GM04503 (cell line): ENCODE data around the gene ARPC4.

Experiments
- DNase-seq: peaks from one replicate; pipeline ENCODE4 v3.0.0-alpha.2; 2012; ENCODE audit warnings: low read depth

Gene ARPC4

DNA sequence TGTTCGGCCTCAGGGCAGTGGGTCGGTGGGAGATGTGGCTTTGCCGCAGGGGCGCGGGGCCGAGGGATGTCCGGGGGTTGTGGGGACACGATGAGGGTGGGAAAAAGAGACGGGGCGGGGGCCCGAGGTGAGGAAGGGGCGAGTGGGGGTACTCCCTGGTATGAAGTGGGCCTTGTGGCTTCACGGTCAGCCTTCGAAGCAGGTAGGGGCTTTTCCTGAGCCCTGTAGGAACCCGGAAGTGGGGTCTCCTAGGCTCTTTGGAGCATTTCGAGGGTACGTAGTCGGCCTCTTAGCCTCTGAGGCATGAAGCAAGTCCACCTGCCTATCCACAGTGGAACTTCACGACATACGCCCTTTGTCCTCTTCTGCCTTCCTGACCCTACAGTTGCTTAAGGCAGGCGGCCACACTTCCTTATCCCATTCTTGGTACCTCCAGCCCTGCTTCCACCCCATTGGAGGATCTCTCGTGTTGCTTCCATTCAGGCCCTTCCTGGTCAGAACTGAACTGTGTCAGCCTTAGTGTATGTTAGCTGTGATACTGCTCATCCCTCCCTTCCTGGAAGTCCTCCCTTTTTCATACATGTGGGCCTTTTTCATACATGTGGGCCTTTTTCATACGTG is 389 bp downstream of the ARPC4 start:
- DNase-seq = no peak

DNA sequence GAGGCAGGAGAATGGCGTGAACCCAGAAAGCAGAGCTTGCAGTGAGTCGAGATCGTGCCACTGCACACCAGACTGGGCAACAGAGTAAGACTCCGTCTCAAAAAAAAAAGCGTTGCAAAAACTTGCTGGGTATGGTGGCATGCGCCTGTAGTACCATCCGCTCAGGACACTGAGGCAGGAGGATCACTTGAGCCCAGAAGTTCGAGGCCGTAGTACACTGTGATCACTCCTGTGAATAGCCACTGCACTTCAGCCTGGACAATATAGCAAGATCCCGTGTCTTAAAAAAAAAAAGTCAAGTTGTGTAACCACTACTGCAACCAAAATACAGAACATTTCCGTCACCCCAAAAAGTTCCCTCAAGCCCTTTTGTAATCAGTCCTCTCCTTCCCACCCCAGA is 1.5 kb downstream of the ARPC4 start:
- DNase-seq = no peak

DNA sequence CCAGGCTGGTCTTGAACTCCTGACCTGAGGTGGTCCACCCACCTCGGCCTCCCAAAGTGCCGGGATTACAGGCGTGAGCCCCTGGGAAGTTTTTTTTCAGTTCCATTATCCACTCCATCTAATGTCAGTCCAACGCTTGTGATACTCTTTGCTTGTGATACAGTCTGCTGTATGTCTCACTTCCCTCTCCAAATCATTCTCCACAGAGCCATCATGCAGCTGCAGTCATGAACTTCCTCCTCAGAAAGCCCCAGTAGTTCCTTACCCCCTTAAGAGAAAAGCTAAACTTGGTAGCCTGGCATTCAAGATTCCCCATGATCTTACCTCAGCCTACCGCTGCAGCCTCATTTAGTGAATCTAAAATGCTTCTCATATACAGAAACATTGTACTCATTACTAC is 2.3 kb downstream of the ARPC4 start:
- no peak for DNase-seq

DNA sequence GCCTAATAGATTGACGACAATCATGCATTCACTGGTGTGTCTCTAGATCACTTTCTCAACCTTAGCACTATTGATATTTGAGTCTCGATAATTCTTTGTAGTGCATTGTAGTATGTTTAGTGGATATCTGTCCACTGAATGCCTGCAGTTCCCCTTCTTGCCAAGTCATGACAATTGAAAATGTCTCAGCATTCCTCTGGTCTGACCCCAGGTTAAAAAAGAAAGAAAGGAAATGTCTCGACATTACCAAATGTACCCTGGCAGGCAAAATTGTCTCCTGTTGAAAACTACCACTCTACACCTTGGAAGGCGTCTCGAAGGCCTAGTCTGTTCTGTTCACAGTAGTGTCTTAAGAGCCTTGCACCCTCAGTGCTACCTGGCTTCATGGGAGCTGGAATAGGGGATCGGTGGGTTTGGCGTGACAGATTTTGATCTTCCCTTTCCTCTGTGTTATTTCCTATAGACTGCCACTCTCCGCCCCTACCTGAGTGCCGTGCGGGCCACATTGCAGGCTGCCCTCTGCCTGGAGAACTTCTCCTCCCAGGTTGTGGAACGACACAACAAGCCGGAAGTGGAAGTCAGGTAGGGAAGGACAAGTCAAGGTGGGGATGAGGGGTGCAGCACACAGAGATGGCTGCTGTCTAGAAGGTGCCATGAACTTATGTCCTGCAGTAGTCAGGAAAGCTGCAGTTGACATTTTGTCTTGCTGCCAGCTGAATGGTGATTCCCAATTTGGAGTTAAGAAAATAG is 4.5 kb downstream of the ARPC4 start:
- DNase-seq = no peak

DNA sequence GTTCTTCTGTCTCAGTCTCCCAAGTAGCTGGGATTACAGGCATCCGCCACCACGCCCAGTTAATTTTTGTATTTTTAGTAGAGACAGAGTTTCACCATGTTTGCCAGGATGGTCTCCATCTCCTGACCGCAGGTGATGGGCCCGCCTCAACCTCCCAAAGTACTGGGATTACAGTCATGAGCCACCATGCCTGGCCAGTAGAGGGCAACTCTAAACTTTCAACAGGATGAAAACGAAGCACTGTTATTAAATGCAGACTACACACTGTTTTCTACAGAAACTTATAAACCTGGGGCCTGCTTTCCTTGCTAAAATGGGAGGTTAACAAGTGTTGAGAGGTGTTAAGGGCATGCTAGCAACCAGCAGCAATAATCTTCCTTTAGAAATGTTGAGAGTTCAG is 7.6 kb downstream of the ARPC4 start:
- no peak for DNase-seq

DNA sequence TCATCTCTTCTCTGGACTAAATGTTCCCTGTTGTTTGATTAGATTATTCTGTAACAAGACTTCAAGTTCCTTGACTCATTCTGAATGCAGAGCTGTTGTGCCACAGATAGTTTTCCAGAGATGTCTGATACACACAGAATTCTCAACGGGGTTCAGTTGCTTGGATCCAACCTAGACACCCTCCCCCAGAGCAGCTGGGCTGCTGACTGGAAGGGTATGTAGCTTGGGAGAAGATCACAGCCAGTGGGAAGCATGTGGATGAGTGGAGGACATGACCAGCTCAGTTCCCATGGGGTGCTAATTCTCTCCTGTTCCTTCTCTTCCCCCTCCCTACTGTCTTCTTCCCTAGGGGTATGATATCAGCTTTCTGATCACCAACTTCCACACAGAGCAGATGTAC is 10.6 kb downstream of the ARPC4 start:
- DNase-seq = no peak

DNA sequence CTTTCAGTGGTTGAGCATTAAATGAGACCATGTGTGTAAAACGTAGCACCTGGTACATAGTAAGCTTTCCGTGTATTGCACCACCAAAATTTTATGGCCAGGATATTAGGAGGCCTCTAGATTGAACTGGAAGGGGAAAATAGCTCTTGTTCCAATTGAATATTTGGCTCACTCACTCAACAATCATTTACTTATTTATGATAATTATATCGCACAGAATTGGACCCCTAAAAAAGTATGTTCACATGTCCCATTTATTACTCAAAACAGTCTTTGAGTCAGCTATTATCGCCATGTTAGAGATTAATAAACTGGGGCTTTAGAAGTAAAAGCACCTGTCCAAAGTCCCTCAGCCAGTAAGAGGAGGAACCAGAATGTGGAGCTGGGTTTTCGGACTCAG is 12.1 kb downstream of the ARPC4 start:
- no peak for DNase-seq

DNA sequence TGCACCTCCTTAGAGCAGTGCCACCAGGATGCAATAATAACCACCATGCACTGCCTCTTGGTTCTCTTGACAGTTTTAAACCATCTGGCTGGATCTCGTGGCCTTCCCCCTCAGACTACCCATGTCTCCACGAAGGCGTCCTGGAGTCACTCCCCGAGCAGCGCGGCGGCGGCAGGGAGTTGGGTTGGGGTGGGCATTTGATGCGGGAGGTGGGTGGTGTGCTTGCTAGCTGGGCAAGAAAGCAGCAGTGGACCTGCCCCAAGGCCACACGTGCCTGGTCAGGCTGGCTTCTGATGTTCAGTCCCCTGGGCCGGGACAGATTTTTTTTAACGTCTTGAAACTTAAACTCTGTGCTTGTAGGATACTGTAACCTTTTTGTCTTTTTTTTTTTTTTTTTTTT is 13.3 kb downstream of the ARPC4 start:
- no peak for DNase-seq

DNA sequence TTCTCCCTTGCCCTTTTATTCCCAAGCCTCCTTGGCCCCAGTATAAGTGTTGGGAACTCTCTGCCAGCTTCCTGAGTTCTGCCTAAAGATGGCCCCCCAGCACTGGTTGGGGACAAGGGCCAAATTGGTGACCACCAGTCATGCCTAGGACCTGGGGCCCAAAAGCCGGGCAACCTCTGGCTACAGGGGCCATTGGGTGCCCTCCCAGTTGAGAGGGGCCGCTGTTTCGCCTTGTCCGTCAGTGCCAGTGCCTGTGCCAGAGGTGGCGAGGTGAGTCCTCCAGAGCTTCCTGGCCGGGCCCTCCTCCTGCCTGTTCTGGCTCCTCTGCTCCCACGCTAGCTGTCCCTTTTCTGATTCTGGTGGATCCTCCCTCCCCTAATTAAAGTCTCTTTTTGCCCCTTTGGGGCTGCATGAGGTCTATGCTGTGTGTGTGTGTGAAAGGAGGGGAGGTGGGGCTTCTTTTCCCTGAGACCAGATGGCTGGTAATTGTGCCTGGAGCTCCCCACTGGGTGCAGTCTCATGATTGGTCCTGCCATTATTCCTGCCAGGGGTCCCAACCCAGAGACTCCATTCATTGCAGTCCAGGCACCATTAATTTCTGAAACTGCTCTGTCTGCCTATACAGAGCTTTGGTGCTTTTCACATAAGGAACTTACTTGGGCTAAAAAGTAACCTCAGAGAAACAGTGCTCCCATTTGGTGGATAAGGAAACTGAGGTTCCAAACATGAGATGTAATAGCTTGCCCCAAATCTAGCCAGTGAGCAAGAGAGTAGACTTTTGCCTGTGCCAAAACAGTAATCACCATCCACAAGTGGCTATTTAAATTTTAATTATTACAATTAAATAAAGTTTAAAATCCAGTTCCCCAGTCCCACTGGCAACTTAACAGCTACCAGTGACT is 14.1 kb downstream of the ARPC4 start:
- DNase-seq = no peak

DNA sequence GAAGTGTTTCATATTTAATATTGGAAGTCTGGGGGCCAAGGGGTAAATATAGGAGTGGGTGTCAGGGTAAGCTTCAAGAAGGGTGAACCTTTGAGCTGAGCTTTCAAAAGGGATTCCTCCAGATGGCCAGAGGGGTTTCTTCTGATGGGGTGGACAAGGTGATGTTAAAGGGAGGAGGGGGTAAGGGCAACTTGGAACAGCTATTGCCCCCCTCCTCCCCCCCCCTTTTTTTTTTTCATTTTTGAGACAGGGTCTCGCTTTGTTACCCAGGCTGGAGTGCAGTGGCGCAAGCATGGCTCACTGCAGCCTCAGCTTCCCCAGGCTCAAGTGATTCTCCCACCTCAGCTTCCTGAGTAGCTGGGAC is 15.1 kb downstream of the ARPC4 start:
- DNase-seq = no peak

DNA sequence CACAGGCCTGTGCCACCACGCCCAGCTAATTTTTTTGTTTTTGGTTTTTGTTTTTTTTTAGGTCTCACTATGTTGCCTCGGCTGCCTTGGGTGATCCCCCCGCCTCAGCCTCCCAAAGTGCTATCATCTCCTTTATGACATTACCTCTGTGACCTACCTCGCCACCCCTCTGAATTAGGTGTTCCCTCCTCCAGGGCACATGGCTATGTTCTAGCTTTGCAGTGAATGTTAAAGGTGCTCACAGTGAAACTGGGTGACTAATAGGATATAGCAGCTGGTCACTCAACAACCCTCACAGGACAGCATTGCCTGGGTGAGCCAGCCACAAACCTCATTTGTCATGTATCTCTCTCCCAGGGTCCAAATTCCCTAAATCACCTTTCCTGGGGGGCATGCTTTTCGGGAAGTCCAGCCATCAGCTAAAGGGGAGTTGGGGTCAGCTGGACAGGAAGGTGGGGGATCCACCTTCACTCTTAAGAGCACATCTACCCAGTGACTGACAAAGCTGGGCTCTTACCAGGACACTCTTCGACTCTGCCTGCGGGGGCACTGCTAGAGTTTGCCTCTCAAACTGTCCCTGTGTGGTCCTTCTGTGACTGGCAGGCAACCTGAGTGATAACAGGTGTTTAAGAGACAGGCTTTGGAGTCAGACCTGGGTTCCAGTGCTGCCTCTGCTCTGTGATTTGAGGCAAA is 15.6 kb downstream of the ARPC4 start:
- no peak for DNase-seq

DNA sequence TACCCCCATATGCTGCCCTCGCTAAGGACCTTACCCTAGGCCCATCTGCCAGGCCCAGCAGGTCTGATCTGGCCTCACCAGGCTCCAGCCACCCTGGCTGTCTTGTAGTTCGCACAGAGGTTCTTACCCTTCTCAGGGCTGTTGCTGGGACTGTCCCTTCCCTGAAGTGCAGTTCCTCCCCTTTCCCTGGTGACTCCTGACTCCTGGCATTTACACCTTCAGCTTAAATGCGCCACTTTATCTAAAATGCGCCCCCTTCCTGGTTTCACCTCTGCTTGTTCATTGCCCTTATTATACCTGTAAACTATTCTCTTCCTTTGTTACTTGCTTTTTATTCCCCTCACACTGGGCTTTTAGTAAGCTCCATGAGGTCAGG is 16.3 kb downstream of the ARPC4 start:
- DNase-seq = no peak

DNA sequence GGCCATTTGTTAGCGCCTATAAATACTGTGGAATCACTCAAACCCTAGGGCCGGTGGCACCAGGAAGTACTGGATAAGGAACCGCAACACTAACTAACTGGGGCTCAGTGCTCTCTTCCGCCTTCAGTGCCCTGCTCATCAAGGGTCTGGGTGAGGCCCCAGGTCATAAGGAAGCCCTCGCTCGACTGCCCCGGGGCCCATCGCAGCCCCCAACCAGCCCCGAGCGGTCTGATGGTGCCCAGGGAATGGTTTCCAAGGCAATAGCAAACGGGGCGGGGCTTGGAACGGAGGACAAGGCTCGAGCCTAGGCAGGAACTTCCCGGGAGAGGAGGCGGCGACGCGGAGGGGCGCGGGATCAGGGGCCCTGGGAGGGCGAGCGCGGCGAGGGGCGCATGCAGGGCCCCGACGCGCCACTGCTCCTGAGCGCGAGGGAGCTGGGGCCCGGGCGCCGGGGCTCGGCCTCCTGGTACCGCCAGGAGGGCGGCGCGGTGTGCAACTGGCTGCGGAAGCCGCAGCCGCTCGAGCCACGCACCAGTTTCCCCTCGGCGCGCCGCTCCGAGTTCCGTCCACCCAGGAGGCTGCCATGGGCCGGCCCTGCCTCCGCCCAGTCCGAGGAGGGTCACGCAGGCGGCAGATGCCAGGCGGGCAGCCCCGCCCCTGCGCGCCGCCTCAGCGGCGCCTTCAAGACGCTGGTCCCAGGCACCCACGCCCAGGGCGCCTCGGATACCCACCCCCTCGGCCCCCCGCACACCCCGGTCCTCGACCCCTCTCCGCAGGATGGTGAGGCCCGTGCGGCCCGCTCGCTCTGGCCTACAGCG is 16.9 kb downstream of the ARPC4 start, which contains the start of gene TTLL3:
TTLL3 (plus strand) TSS at position 648 of the 818 bp plus-strand sequence. CDS start 400 bp downstream, outside the sequence.
- DNase-seq = no peak

DNA sequence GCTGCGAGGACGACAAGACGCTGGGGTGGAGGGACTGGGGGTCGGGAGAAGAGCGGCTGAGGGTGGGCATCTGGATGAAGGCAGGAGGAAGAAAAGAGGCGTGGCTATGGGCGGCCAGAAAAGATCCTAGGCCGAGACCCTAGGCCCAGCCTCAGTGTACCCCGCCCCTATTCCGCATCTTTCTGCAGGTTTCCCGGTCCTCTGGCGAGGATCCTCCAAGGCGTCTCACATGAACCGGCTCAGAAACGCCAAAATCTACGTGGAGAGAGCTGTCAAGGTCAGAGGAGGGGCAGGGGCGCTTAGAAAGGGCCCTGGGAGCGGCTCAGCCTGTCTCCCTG is 17.5 kb downstream of the ARPC4 start:
- DNase-seq = no peak

DNA sequence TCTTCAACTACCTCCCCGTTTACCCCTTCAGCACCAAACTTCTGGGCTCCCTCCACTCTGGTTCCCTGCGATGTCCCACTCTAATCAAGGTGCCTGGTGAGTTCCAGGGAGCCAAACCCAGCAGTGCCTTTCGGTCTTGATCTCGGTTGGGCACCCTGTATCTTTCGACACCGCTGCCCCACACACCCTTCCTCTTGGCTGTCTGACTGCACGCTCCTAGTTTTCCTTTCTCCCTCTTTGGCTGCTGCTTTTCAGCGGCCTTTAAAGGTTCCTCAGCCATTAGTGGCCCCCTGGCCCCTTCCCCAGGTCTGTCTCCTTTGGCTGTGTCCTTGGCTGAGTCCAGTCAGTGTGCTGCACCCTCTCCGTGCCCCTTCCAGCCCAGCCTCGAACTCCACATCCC is 18.0 kb downstream of the ARPC4 start:
- DNase-seq = no peak

DNA sequence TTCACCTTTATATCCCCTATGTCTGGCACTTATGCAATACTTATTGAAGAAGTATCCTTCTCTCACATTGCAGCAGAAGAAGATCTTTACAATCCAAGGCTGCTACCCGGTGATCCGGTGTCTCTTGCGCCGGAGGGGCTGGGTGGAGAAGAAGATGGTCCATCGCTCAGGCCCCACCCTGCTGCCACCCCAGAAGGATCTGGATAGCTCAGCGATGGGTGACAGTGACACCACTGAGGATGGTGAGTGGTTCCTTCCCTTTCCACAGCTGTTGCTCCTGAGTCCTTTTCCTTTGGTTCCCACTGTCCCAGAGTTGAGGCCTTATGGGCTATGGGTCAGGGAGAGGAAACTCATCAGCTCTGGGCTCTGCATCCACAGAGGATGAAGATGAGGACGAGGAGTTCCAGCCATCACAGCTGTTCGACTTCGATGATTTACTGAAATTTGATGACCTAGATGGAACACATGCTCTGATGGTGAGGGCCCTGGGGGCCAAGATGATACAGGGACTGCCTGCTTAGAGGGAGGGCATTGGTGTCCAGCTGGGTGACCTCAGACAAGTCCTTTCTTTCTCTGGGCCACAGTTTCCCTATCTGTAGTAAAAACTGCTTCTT is 20.1 kb downstream of the ARPC4 start:
- no peak for DNase-seq

DNA sequence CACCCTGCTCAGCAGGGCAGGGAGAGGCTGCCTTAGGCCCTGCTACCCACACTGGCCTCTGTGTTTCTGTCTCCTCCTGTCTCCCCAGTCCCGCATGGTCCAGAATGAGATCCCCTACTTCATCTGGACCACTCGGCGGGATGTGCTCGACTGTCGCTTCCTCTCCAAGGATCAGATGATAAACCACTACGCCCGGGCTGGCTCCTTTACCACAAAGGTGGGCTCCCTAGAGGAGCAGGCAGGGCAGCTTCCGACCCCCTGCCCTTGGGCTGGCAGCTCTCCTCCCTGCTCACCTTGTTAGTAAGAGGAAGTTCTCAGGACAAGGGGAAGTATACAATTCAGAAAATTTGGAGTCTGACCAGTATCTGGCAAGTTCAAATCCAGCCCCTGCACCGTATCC is 23.1 kb downstream of the ARPC4 start:
- DNase-seq = no peak

DNA sequence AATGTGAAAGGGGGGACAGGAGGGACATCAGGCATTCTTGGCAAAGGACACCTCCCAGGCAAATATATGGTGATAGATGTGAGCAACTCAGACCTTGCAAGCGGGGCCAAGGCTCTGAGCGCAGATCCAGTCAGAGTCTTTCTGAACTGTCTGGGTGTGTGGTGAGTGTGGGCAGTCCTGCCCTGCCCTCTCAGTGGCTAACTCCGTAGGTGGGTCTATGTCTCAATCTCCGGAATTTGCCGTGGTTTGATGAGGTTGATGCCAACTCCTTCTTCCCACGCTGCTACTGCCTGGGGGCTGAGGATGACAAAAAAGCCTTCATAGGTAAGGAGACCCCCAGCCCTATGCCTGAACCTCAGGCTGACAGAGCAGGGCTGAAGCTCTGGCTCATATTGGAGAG is 24.6 kb downstream of the ARPC4 start:
- DNase-seq = no peak

DNA sequence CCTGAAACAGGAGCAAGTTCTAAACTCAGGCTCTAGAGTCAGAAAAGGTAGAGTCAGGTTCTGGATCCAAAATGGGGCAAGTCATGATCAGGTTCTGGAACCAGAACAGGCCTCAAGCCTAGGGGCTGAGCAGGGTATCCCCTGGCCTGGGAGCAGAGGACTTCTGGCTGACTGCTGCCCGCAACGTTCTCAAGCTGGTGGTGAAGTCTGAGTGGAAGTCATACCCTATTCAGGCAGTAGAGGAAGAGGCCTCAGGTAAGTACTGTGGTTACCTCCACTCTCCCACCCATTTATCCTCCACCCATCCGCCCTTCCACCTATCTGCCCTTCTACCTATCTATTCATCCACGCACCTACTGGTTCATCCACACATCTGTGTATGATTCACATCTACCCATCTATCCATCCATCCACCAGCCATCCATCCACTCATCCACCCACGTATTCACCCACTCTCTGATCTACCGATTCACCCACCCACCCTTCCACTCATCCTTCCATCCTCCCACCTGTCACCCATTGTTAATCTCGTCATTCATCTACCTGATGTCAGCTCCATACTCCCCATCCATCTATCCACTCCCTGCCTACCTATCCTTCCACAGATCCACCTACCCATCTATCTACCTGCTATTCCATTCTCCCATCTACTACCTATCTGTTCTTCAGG is 25.9 kb downstream of the ARPC4 start:
- no peak for DNase-seq

DNA sequence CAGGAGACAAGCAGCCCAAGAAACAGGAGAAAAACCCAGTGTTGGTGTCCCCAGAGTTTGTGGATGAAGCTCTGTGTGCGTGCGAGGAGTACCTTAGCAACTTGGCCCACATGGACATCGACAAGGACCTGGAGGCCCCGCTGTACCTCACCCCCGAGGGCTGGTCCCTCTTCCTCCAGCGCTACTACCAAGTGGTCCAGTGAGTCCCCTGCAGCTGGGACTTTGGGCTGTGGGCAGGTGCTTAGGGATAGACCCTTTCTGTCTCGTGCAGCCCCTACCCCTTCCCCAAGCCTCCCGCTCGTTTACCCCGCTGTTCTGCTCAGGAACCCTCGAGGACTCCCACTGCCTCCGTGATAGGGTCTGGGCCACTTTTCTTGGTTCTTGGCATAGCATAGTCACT is 27.7 kb downstream of the ARPC4 start:
- no peak for DNase-seq

DNA sequence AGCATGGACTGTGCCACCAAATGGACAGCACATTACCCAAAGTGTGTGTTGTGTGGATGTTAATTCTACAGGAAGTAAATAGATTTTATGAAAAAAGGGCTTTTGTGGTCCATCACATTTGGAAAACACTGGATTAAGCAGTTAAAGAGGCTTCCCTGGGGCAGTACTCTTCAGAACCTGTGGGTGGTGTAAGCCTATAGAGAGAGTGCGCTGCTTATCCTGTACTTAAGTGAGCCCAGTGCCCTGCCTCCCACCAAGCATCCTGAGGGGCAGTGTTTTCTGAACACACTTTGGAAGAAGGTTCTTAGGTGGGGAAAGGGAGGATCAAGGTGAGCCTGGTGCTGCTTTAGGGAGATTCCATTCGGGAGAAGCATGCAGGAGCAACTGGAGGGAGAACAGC is 28.1 kb downstream of the ARPC4 start:
- DNase-seq = no peak
